PC-9 (cell line): ENCODE results near the gene CFL1. TPM values are rescaled to one million over a fixed set of nuclear protein-coding genes. Genes with fewer than 3 reads are reported as not detected.

ENCODE experiments used
- BruUV-seq: library from RNA; stranded (reverse); fragments of 400-500 nt; replicated peaks from 2 replicates; lab custom pipeline; 2021; lab: Mats Ljungman, UMichigan
- CTCF ChIA-PET: fragments of 300-600 bp; sonication (Branson Sonifier 250); formaldehyde crosslinking; loops from one replicate; lab custom pipeline; 2022; ENCODE audit warnings: antibody characterized with exemption; lab: Charles Lee
- POLR2A ChIA-PET: fragments of 300-600 bp; sonication (Branson Sonifier 250); formaldehyde crosslinking; loops from one replicate; lab custom pipeline; 2022; ENCODE audit warnings: antibody characterized with exemption; ENCODE audit not compliant: unreplicated experiment; lab: Charles Lee
- DNase-seq, 2 experiments: peaks; one replicate each; pipeline versions ENCODE4 v3.0.0 to v3.0.0-alpha.2; 2015 to 2022; ENCODE audit warnings: mixed read lengths in 1 of 2
- H2AFZ ChIP-seq: fragments of 200-600 bp; sonication (generic); 2 replicates; pipeline ENCODE4 v1.8.1; 2017; ENCODE audit warnings: antibody characterized with exemption
- H3F3A ChIP-seq: fragments of 200-600 bp; sonication (generic); 2 replicates; pipeline ENCODE4 v1.8.1; 2017; ENCODE audit warnings: antibody characterized with exemption, mild to moderate bottlenecking, low read depth; ENCODE audit not compliant: insufficient read depth
- H3K27ac ChIP-seq: fragments of 200-600 bp; sonication (generic); 2 replicates; pipeline ENCODE4 v1.6.1; 2016; ENCODE audit warnings: mixed run types
- H3K27me3 ChIP-seq: fragments of 200-600 bp; sonication (generic); 2 replicates; pipeline ENCODE4 v1.6.1; 2016; ENCODE audit warnings: low read depth, mixed run types; ENCODE audit not compliant: insufficient read depth
- H3K36me3 ChIP-seq: fragments of 200-600 bp; sonication (generic); 2 replicates; pipeline ENCODE4 v1.6.1; 2016; ENCODE audit warnings: low read depth, mixed run types
- H3K4me1 ChIP-seq: fragments of 200-600 bp; sonication (generic); replicated peaks from 2 replicates; pipeline ENCODE4 v1.6.1; 2016; ENCODE audit warnings: mixed run types; ENCODE audit not compliant: insufficient read depth
- H3K4me2 ChIP-seq: fragments of 200-600 bp; sonication (generic); 2 replicates; pipeline ENCODE4 v1.6.1; 2017; ENCODE audit warnings: mixed run types
- H3K4me3 ChIP-seq: fragments of 200-600 bp; sonication (generic); 2 replicates; pipeline ENCODE4 v1.6.1; 2016; ENCODE audit warnings: mixed run types
- H3K79me2 ChIP-seq: fragments of 200-600 bp; sonication (generic); 2 replicates; pipeline ENCODE4 v1.6.1; 2017; ENCODE audit warnings: low read depth, mixed run types
- H3K9me2 ChIP-seq: fragments of 200-600 bp; sonication (generic); 2 replicates; pipeline ENCODE4 v1.8.1; 2017; ENCODE audit warnings: mild to moderate bottlenecking; ENCODE audit not compliant: insufficient read depth
- H3K9me3 ChIP-seq: fragments of 200-600 bp; sonication (generic); 2 replicates; pipeline ENCODE4 v1.8.1; 2016; ENCODE audit warnings: low read depth; ENCODE audit not compliant: insufficient read depth
- H4K20me1 ChIP-seq: fragments of 200-600 bp; sonication (generic); 2 replicates; pipeline ENCODE4 v1.8.1; 2017; ENCODE audit not compliant: insufficient read depth
- CTCF ChIP-seq: fragments of 200-600 bp; sonication (generic); conservative IDR thresholded peaks from 2 replicates; pipeline ENCODE4 v1.6.1; 2017; ENCODE audit warnings: mixed run types, antibody characterized with exemption, mild to moderate bottlenecking, moderate library complexity
- EZH2 ChIP-seq: fragments of 200-600 bp; sonication (generic); IDR thresholded peaks from 2 replicates; pipeline ENCODE4 v1.8.0; 2017; ENCODE audit warnings: antibody characterized with exemption, low read depth
- intact Hi-C: fragments of 100-400 bp; cut with micrococcal nuclease; formaldehyde crosslinking; loops from one replicate; pipeline ENCODE4 v1.10.0; 2022; ENCODE audit not compliant: unreplicated experiment
- total RNA-seq: library from RNA; stranded (reverse); gene quantifications from 2 replicates; pipeline ENCODE4 v1.2.3, GENCODE V29; 2021

The CFL1 gene
- total RNA-seq, 1 experiment from 2014 or later, result 1,798 TPM

- no peak for DNase-seq
- Histone ChIP-seq H3K27ac (no peak overlapping the region), H3F3A (peaks cover 40% of the 10 kb centered on the region), H3K9me2 (no peaks in the 10 kb centered on the region), H4K20me1 (no peaks in the 10 kb centered on the region), H3K4me2 (no peak overlapping the region), H3K79me2 (no peaks in the 10 kb centered on the region), H3K27me3 (no peaks in the 10 kb centered on the region), H3K9me3 (no peaks in the 10 kb centered on the region), H3K4me3 (no peak overlapping the region), H2AFZ (no peak overlapping the region), H3K36me3 (no peaks in the 10 kb centered on the region), H3K4me1 (no peaks in the 10 kb centered on the region)
- no TSS peak for BruUV-seq
- ChIA-PET POLR2A (interaction anchor here (0.7 kb wide), 1 partner anchor 59 kb away, joined by 21 read pairs; no protein-coding TSS in a partner anchor), CTCF (interaction anchor here (0.6 to 1.5 kb wide), 2 partner anchors 11 to 37 kb away, joined by 4 to 6 read pairs; no protein-coding TSS in a partner anchor)
- no peak for TF ChIP-seq CTCF
- no peak for TF ChIP-seq EZH2
- intact Hi-C loops, result no loop called here
These were observed 10.2 kb downstream of the CFL1 start for GRCh38 chr11:65847746-65848145.

GRCh38 chr11:65844231-65844872, 13.6 kb downstream of the CFL1 start:
- POLR2A ChIA-PET, result interaction anchor here (0.6 to 0.7 kb wide), 2 partner anchors 95 to 209 kb away, joined by 3 to 4 read pairs; no protein-coding TSS in a partner anchor
- Histone ChIP-seq H3K9me3 (no peaks in the 10 kb centered on the region), H3K27me3 (no peaks in the 10 kb centered on the region), H3K79me2 (no peaks in the 10 kb centered on the region), H4K20me1 (no peaks in the 10 kb centered on the region), H2AFZ (no peak overlapping the region), H3K27ac (no peak overlapping the region), H3F3A (peaks cover 21% of the 10 kb centered on the region), H3K9me2 (no peaks in the 10 kb centered on the region), H3K4me3 (no peak overlapping the region), H3K36me3 (no peaks in the 10 kb centered on the region), H3K4me1 (no peaks in the 10 kb centered on the region), H3K4me2 (no peak overlapping the region)
- CTCF ChIA-PET, result interaction anchor here (0.6 kb wide), 1 partner anchor 45 kb away, joined by 3 read pairs; no protein-coding TSS in a partner anchor
- no TSS peak for BruUV-seq
- no peak for DNase-seq
- no peak for TF ChIP-seq CTCF
- no peak for TF ChIP-seq EZH2
- intact Hi-C loops, result no loop called here

GRCh38 chr11:65843811-65844210, 14.2 kb downstream of the CFL1 start:
- H3K79me2 ChIP-seq, result no peaks in the 10 kb centered on the region
- ChIA-PET CTCF (interaction anchor here (0.6 kb wide), 1 partner anchor 45 kb away, joined by 3 read pairs; no protein-coding TSS in a partner anchor), POLR2A (interaction anchor here (0.6 kb wide), 1 partner anchor 210 kb away, joined by 3 read pairs; no protein-coding TSS in a partner anchor)
- no peaks in the 10 kb centered on the region for H3K4me1 ChIP-seq
- TF ChIP-seq CTCF (no peak), EZH2 (no peak)
- intact Hi-C loops, result no loop called here
- H3K4me3 ChIP-seq, result no peak overlapping the region
- DNase-seq, result no peak
- BruUV-seq, result no TSS peak
- no peaks in the 10 kb centered on the region for H3K36me3 ChIP-seq
- H3K4me2 ChIP-seq, result no peak overlapping the region
- no peaks in the 10 kb centered on the region for H3K9me2 ChIP-seq
- H3K9me3 ChIP-seq, result no peaks in the 10 kb centered on the region
- no peaks in the 10 kb centered on the region for H4K20me1 ChIP-seq
- H3K27ac ChIP-seq, result no peak overlapping the region
- no peak overlapping the region for H2AFZ ChIP-seq
- peaks cover 17% of the 10 kb centered on the region for H3F3A ChIP-seq
- H3K27me3 ChIP-seq, result no peaks in the 10 kb centered on the region
